HepG2 (cell line): ENCODE measurements around the gene OSCP1. TPM values are rescaled to one million over a fixed set of nuclear protein-coding genes. Genes with fewer than 3 reads are reported as not detected.

ENCODE experiments used
- ATAC-seq: fragments of 200-7000 bp; cut with Tn5 transposase; 3 replicates; pipeline ENCODE4 v1.9.1; 2020; ENCODE audit warnings: mild to moderate bottlenecking, moderate library complexity
- BruUV-seq: library from RNA; stranded (reverse); fragments of 400-500 nt; replicated peaks from 2 replicates; lab custom pipeline; 2021; lab: Mats Ljungman, UMichigan
- CTCF ChIA-PET: fragments of 300-600 bp; formaldehyde crosslinking; extraction: SDS; loops from one replicate; lab custom pipeline; 2021; ENCODE audit warnings: low total read pairs, inconsistent platforms, low intra/inter-chr PET ratio; lab: Yijun Ruan, JAX
- POLR2A ChIA-PET: fragments of 350-600 bp; sonication (Branson Sonifier 250); formaldehyde crosslinking; loops from one replicate; lab custom pipeline; 2020; ENCODE audit warnings: antibody characterized with exemption, inconsistent platforms; lab: Yijun Ruan, JAX
- DNase-seq: peaks from one replicate; pipeline ENCODE4 v3.0.0-alpha.2; 2015; ENCODE audit warnings: low spot score
- FAIRE-seq: peaks from 3 replicates; lab custom pipeline; 2011; peaks lifted over from hg19 to GRCh38; lab: Jason Lieb, UNC
- H2AFZ ChIP-seq: one replicate; pipeline ENCODE4 v1.6.1; 2011; ENCODE audit warnings: low read length, inconsistent platforms
- H3K27ac ChIP-seq: fragments of 300-600 bp; 3 replicates; pipeline ENCODE4 v1.8.0; 2011; ENCODE audit warnings: mixed run types, mild to moderate bottlenecking, mixed read lengths, low read length, inconsistent platforms; ENCODE audit not compliant: insufficient read depth; ENCODE audit errors: extremely low read length
- H3K27me3 ChIP-seq, 2 experiments: fragments of 200-600 bp in 1 of 2; 2 replicates in 1 of 2; 3 replicates in 1 of 2; pipeline versions ENCODE4 v1.6.0 to v1.8.0; 2011; ENCODE audit warnings: low read length in 2 of 2, mild to moderate bottlenecking in 2 of 2, moderate library complexity in 2 of 2, inconsistent platforms in 1 of 2; ENCODE audit not compliant: insufficient read depth in 2 of 2, control insufficient read depth in 1 of 2
- H3K36me3 ChIP-seq, 2 experiments: fragments of 200-600 bp in 1 of 2; replicated peaks in 1 of 2; 2 replicates in 1 of 2; 3 replicates in 1 of 2; pipeline versions ENCODE4 v1.5.1 to v1.8.0; 2011; ENCODE audit warnings: low read length in 2 of 2, inconsistent platforms in 1 of 2; ENCODE audit not compliant: insufficient read depth in 2 of 2, control insufficient read depth in 1 of 2
- H3K4me1 ChIP-seq: 2 replicates; pipeline ENCODE4 v1.5.1; 2012; ENCODE audit warnings: low read length, inconsistent platforms; ENCODE audit not compliant: insufficient read depth
- H3K4me2 ChIP-seq: 2 replicates; pipeline ENCODE4 v1.6.0; 2011; ENCODE audit warnings: low read depth, low read length, inconsistent platforms
- H3K4me3 ChIP-seq, 3 experiments: fragments of 200-600 bp in 1 of 3; sonication (generic), shearing (Covaris generic) in 1 of 3; replicated peaks in 1 of 3; 2 replicates each; pipeline ENCODE4 v1.5.1; 2011 to 2016; ENCODE audit warnings: low read length in 3 of 3, inconsistent platforms in 2 of 3, low read depth in 2 of 3, mild to moderate bottlenecking in 2 of 3, control low read depth in 1 of 3, mixed read lengths in 1 of 3; ENCODE audit not compliant: insufficient read depth in 1 of 3
- H3K79me2 ChIP-seq: one replicate; pipeline ENCODE4 v1.6.1; 2011; ENCODE audit warnings: low read length, inconsistent platforms; ENCODE audit not compliant: insufficient read depth
- H3K9ac ChIP-seq: 2 replicates; pipeline ENCODE4 v1.6.0; 2011; ENCODE audit warnings: mild to moderate bottlenecking, low read depth, low read length, inconsistent platforms; ENCODE audit not compliant: insufficient read depth
- H3K9me3 ChIP-seq: 2 replicates; pipeline ENCODE4 v1.5.1; 2012; ENCODE audit warnings: mild to moderate bottlenecking, low read length
- H4K20me1 ChIP-seq: 2 replicates; pipeline ENCODE4 v1.6.0; 2011; ENCODE audit warnings: inconsistent platforms, mild to moderate bottlenecking, low read length, moderate library complexity; ENCODE audit not compliant: insufficient read depth
- EED ChIP-seq: sonication (generic); formaldehyde crosslinking; IDR thresholded peaks from 2 replicates; pipeline ENCODE4 v1.5.0; 2020; ENCODE audit warnings: mild to moderate bottlenecking, missing genetic modification reagents
- PHF20 ChIP-seq: sonication (generic); formaldehyde crosslinking; IDR thresholded peaks from 2 replicates; pipeline ENCODE4 v1.5.0; 2020; ENCODE audit warnings: mild to moderate bottlenecking, missing genetic modification reagents
- ZNF253 ChIP-seq: sonication (generic); formaldehyde crosslinking; IDR thresholded peaks from 2 replicates; pipeline ENCODE4 v1.8.0; 2022; ENCODE audit warnings: mild to moderate bottlenecking, missing genetic modification reagents, borderline replicate concordance
- WGBS: methylation state at CpG from one replicate; pipeline ENCODE4 v1.1.6; 2017; ENCODE audit warnings: low lambda C conversion rate; 5-methylcytosine and 5-hydroxymethylcytosine counted together
- in situ Hi-C: cut with HindIII; loops from 2 replicates; pipeline ENCODE4 v1.10.0; 2017; ENCODE audit warnings: low pct_unique_long_range_greater_than_20kb; ENCODE audit not compliant: extremely low pct_ligation_motif_present
- intact Hi-C: fragments of 100-400 bp; cut with micrococcal nuclease; formaldehyde crosslinking; loops from one replicate; pipeline ENCODE4 v1.10.0; 2022; ENCODE audit not compliant: unreplicated experiment
- polyA plus RNA-seq, 8 experiments: library from polyadenylated mRNA; depleted of rRNA in 3 of 8; stranded (reverse) in 7 of 8; unstranded in 1 of 8; fragments of >200 nt; fragmentation: Illumina TruSeq in 4 of 8; extraction: Trizol in 4 of 8; gene quantifications; 2 replicates each; pipeline versions ENCODE4 v1.2.1 to v1.2.3, GENCODE V29; 2011 to 2016; ENCODE audit warnings: low read depth in 4 of 8, missing spikeins in 1 of 8, mixed read lengths in 1 of 8; ENCODE audit not compliant: insufficient read depth in 1 of 8
- total RNA-seq, 5 experiments: library from RNA; depleted of rRNA; stranded (reverse); fragments of >200 nt; fragmentation: Illumina TruSeq; extraction: Trizol; gene quantifications; 2 replicates each; pipeline ENCODE4 v1.2.3, GENCODE V29; 2016; ENCODE audit warnings: low read depth in 1 of 5
- TF ChIP-seq, protein P1 (sequence below): sonication (generic); formaldehyde crosslinking; IDR thresholded peaks from 2 replicates; pipeline ENCODE4 v1.4.0; 2020; ENCODE audit warnings: missing genetic modification reagents, mild to moderate bottlenecking, borderline replicate concordance
- TF ChIP-seq, protein P2 (sequence below): sonication (generic); formaldehyde crosslinking; IDR thresholded peaks from 2 replicates; pipeline ENCODE4 v1.5.0; 2020; ENCODE audit warnings: mild to moderate bottlenecking, missing genetic modification reagents
- TF ChIP-seq, protein P3 (sequence below): sonication (generic); formaldehyde crosslinking; IDR thresholded peaks from 2 replicates; pipeline ENCODE4 v1.4.0; 2020; ENCODE audit warnings: low read depth, missing genetic modification reagents

OSCP1 gene
- total and polyA plus RNA-seq, 2 of the 13 experiments (the other 11 are each of a cell fraction or from before 2014, with no cell fraction given): 0.60 to 0.84 TPM

DNA sequence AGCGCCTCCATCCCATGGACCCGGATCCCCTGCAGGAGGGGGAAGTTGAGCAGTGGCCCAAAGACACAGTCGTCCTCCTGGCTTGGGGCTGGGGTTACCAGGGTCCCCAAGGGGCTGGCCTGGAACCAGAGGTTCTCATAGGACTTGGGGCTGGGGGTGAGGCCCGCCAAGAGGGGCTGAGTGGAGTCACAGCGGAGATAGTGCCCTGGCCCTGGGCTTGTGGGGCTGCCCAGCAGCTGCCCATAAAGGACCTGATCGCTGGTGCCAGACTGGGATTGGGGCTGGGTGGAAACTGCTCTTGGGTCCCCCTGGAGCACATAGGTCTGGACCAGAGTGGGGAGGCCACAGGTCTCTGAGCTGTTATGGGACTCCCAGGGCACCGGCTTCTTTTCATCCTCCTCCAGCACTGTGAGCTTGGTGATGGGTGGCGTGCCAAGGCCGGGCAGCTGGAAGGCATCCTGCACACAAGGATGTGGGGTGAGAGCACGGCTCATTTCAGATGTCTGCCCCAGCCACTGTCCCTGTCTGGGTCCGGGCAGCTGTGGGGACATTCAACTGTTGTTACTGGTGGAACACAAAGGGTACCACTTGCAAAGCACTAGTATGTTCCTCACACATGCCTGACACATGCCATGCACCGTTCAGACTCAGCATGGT is 16.2 kb upstream of the OSCP1 start:
- 100% methylated on average over 1 of the region's 12 CpGs for WGBS
- DNase-seq (no peak), FAIRE-seq (no peak), ATAC-seq (no peak)
- Histone ChIP-seq H3K27ac (no peak overlapping the region), H3K4me2 (no peak overlapping the region), H3K4me1 (peaks cover 52% of the 10 kb centered on the region), H3K36me3 (peaks cover 3 to 11% of the 10 kb centered on the region in 2 experiments), H2AFZ (no peak overlapping the region), H4K20me1 (no peaks in the 10 kb centered on the region), H3K4me3 (no peak overlapping the region), H3K9me3 (no peaks in the 10 kb centered on the region), H3K9ac (no peak overlapping the region), H3K79me2 (peaks cover 17% of the 10 kb centered on the region), H3K27me3 (no peaks in the 10 kb centered on the region; a peak in 1 of 5 replicates)
- TF ChIP-seq, protein P1, sequence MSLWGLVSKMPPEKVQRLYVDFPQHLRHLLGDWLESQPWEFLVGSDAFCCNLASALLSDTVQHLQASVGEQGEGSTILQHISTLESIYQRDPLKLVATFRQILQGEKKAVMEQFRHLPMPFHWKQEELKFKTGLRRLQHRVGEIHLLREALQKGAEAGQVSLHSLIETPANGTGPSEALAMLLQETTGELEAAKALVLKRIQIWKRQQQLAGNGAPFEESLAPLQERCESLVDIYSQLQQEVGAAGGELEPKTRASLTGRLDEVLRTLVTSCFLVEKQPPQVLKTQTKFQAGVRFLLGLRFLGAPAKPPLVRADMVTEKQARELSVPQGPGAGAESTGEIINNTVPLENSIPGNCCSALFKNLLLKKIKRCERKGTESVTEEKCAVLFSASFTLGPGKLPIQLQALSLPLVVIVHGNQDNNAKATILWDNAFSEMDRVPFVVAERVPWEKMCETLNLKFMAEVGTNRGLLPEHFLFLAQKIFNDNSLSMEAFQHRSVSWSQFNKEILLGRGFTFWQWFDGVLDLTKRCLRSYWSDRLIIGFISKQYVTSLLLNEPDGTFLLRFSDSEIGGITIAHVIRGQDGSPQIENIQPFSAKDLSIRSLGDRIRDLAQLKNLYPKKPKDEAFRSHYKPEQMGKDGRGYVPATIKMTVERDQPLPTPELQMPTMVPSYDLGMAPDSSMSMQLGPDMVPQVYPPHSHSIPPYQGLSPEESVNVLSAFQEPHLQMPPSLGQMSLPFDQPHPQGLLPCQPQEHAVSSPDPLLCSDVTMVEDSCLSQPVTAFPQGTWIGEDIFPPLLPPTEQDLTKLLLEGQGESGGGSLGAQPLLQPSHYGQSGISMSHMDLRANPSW (CRISPR knock-in tag): no peak
- TF ChIP-seq, protein P2, sequence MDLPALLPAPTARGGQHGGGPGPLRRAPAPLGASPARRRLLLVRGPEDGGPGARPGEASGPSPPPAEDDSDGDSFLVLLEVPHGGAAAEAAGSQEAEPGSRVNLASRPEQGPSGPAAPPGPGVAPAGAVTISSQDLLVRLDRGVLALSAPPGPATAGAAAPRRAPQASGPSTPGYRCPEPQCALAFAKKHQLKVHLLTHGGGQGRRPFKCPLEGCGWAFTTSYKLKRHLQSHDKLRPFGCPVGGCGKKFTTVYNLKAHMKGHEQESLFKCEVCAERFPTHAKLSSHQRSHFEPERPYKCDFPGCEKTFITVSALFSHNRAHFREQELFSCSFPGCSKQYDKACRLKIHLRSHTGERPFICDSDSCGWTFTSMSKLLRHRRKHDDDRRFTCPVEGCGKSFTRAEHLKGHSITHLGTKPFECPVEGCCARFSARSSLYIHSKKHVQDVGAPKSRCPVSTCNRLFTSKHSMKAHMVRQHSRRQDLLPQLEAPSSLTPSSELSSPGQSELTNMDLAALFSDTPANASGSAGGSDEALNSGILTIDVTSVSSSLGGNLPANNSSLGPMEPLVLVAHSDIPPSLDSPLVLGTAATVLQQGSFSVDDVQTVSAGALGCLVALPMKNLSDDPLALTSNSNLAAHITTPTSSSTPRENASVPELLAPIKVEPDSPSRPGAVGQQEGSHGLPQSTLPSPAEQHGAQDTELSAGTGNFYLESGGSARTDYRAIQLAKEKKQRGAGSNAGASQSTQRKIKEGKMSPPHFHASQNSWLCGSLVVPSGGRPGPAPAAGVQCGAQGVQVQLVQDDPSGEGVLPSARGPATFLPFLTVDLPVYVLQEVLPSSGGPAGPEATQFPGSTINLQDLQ (CRISPR knock-in tag): no peak
- TF ChIP-seq PHF20 (CRISPR knock-in tag) (no peak), EED (CRISPR knock-in tag) (no peak), ZNF253 (CRISPR knock-in tag) (no peak)
- TF ChIP-seq, protein P3, sequence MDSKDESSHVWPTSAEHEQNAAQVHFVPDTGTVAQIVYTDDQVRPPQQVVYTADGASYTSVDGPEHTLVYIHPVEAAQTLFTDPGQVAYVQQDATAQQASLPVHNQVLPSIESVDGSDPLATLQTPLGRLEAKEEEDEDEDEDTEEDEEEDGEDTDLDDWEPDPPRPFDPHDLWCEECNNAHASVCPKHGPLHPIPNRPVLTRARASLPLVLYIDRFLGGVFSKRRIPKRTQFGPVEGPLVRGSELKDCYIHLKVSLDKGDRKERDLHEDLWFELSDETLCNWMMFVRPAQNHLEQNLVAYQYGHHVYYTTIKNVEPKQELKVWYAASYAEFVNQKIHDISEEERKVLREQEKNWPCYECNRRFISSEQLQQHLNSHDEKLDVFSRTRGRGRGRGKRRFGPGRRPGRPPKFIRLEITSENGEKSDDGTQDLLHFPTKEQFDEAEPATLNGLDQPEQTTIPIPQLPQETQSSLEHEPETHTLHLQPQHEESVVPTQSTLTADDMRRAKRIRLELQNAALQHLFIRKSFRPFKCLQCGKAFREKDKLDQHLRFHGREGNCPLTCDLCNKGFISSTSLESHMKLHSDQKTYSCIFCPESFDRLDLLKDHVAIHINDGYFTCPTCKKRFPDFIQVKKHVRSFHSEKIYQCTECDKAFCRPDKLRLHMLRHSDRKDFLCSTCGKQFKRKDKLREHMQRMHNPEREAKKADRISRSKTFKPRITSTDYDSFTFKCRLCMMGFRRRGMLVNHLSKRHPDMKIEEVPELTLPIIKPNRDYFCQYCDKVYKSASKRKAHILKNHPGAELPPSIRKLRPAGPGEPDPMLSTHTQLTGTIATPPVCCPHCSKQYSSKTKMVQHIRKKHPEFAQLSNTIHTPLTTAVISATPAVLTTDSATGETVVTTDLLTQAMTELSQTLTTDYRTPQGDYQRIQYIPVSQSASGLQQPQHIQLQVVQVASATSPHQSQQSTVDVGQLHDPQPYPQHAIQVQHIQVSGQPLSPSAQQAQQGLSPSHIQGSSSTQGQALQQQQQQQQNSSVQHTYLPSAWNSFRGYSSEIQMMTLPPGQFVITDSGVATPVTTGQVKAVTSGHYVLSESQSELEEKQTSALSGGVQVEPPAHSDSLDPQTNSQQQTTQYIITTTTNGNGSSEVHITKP: no peak
- in situ Hi-C loops: no loop called here
- CTCF ChIA-PET: no interaction called here
- POLR2A ChIA-PET: interaction anchor here (1.2 to 3.6 kb wide), 4 partner anchors 16 to 66 kb away, joined by 3 to 18 read pairs (median 4); partner anchors contain the start of genes CSF3R and OSCP1
- intact Hi-C loops: no loop called here
- no TSS peak for BruUV-seq
